ENCODE data around the gene CGN. TPM values are rescaled to one million over a fixed set of nuclear protein-coding genes. Genes with fewer than 3 reads are reported as not detected.

Gene CGN
- total and polyA plus RNA-seq, 2 of the 13 experiments (the other 11 are each of a cell fraction or from before 2014, with no cell fraction given) = 0.75 to 0.81 TPM

DNA sequence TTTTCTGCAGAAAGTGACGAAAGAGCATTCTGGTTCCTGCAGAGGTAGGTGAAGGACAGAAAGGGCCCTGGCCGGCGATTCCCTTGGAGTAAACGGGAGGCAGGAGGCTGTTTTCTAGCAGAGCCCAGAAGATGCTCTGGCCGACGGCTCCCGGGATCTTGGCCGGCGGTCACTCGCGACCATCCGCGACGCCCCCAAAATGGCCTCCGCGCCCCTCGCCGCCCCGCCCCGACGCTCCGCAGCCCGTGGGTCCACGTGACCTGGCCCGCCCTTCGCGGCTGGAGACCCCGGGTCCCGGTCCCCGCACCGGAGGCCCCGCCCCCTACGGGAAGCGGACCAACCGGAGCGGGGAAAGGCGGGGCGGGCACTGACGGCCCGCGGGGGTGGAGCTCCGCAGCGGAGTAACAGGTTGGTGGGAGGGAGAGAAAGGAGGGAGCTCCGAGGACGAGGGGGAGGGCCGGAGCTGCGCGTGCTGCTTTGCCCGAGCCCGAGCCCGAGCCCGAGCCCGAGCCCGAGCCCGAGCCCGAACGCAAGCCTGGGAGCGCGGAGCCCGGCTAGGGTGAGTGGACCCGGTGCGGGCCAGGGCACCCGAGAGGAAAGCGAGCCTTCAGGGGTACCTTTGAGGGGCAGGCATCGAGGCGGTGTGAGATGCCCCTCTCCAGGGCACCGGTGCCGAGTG is at the start of gene CGN (continued):
- TF ChIP-seq ZBED4 (CRISPR knock-in tag; IDR thresholded peaks at IDR 0.05; ENCODE audit: borderline replicate concordance) (no peak), ZNF616 (CRISPR knock-in tag; IDR thresholded peaks at IDR 0.05; ENCODE audit: low read depth) (0 out of 2 replicates have a peak, but pooled peaks have one; percentile 29), PHF5A (CRISPR knock-in tag; IDR thresholded peaks at IDR 0.05; ENCODE audit: low read depth, unreplicated experiment) (no peak), ZSCAN31 (CRISPR knock-in tag; IDR thresholded peaks at IDR 0.05; ENCODE audit: low read depth) (no peak), ZNF776 (CRISPR knock-in tag; IDR thresholded peaks at IDR 0.05) (no peak), SMAD3 (CRISPR knock-in tag; IDR thresholded peaks at IDR 0.05) (no peak), ETV5 (CRISPR knock-in tag; IDR thresholded peaks at IDR 0.05; ENCODE audit: borderline replicate concordance) (peak; percentile 22; the same call in 1 of the 2 replicates), HMGXB4 (CRISPR knock-in tag; IDR thresholded peaks at IDR 0.05; ENCODE audit: borderline replicate concordance in 1 of 2, low read depth in 1 of 2) (0 out of 4 replicates have a peak, but pooled peaks of 1 of the 2 experiments have one; percentile 53), IKZF4 (CRISPR knock-in tag; IDR thresholded peaks at IDR 0.05; ENCODE audit: borderline replicate concordance, low read depth, not compliant biosample characterization) (no peak), PRDM15 (CRISPR knock-in tag; IDR thresholded peaks at IDR 0.05) (no peak), ZNF747 (CRISPR knock-in tag; IDR thresholded peaks at IDR 0.05; ENCODE audit: borderline replicate concordance) (no peak), KMT2B (CRISPR knock-in tag; IDR thresholded peaks at IDR 0.05) (peak; percentile 42; the same call in 1 of the 2 replicates), ZNF607 (CRISPR knock-in tag; IDR thresholded peaks at IDR 0.05; ENCODE audit: borderline replicate concordance) (peak; percentile 72; the same call in 1 of the 2 replicates), HDAC2 (CRISPR knock-in tag; IDR thresholded peaks at IDR 0.05) (peak; percentile 57), ZNF232 (CRISPR knock-in tag; IDR thresholded peaks at IDR 0.05; ENCODE audit: borderline replicate concordance) (no peak), NR2F2 (IDR thresholded peaks at IDR 0.05; ENCODE audit: borderline replicate concordance, low read depth) (no peak)
